ENCODE data around the gene PSMC1.
"Not testable (repeated sequence)": the region's sequence is repeated elsewhere in the genome, so short reads cannot be mapped to it uniquely, and the experiment has no call there.

The PSMC1 gene

GRCh38 chr14:90239139-90239538 lies 17.2 kb upstream of the PSMC1 start:
- no peak for TF ChIP-seq CTCF (IDR thresholded peaks at IDR 0.05)
- no peaks in the 10 kb centered on the region for H3K36me3 ChIP-seq
- peaks cover 28% of the 10 kb centered on the region for H3K9me3 ChIP-seq
- H3K4me3 ChIP-seq (ENCODE audit: low read depth in 1 of 2, low read length in 1 of 2): no peak overlapping the region
- peaks cover 6% of the 10 kb centered on the region for H3K27me3 ChIP-seq
- no peak overlapping the region for H3K27ac ChIP-seq
- peaks cover 0 to 6% of the 10 kb centered on the region in 2 experiments for H3K4me1 ChIP-seq (ENCODE audit: control insufficient read depth in 1 of 2, insufficient read depth in 1 of 2, low read depth in 1 of 2, low read length in 1 of 2)

GRCh38 chr14:90242444-90242843 lies 13.9 kb upstream of the PSMC1 start:
- peaks cover 28% of the 10 kb centered on the region for H3K9me3 ChIP-seq
- H3K36me3 ChIP-seq: no peaks in the 10 kb centered on the region
- H3K27ac ChIP-seq: no peak overlapping the region
- no peaks in the 10 kb centered on the region for H3K4me1 ChIP-seq (ENCODE audit: control insufficient read depth in 1 of 2, insufficient read depth in 1 of 2, low read depth in 1 of 2, low read length in 1 of 2)
- H3K27me3 ChIP-seq: peaks cover 6% of the 10 kb centered on the region
- no peak for TF ChIP-seq CTCF (IDR thresholded peaks at IDR 0.05)
- no peak overlapping the region for H3K4me3 ChIP-seq (ENCODE audit: low read depth in 1 of 2, low read length in 1 of 2)

GRCh38 chr14:90246936-90247335 lies 9.4 kb upstream of the PSMC1 start:
- no peak for TF ChIP-seq CTCF (IDR thresholded peaks at IDR 0.05)
- Histone ChIP-seq H3K4me3 (ENCODE audit: low read depth in 1 of 2, low read length in 1 of 2) (no peak overlapping the region), H3K36me3 (no peaks in the 10 kb centered on the region), H3K27ac (no peak overlapping the region), H3K4me1 (ENCODE audit: control insufficient read depth in 1 of 2, insufficient read depth in 1 of 2, low read depth in 1 of 2, low read length in 1 of 2) (no peaks in the 10 kb centered on the region), H3K27me3 (peaks cover 11% of the 10 kb centered on the region), H3K9me3 (peaks cover 4% of the 10 kb centered on the region)

- not testable (repeated sequence) for H3K4me1 ChIP-seq (ENCODE audit: control insufficient read depth in 1 of 2, insufficient read depth in 1 of 2, low read depth in 1 of 2, low read length in 1 of 2); H3K27ac ChIP-seq; H3K4me3 ChIP-seq (ENCODE audit: low read depth in 1 of 2, low read length in 1 of 2); H3K36me3 ChIP-seq; H3K9me3 ChIP-seq
- peaks cover 16% of the 10 kb centered on the region for H3K27me3 ChIP-seq
Observed at GRCh38 chr14:90247441-90247840, 8.9 kb upstream of the PSMC1 start.

GRCh38 chr14:90248594-90248993 lies 7.8 kb upstream of the PSMC1 start:
- no peak for TF ChIP-seq CTCF (IDR thresholded peaks at IDR 0.05)
- no peak overlapping the region for H3K27ac ChIP-seq
- no peaks in the 10 kb centered on the region for H3K4me1 ChIP-seq (ENCODE audit: control insufficient read depth in 1 of 2, insufficient read depth in 1 of 2, low read depth in 1 of 2, low read length in 1 of 2)
- H3K9me3 ChIP-seq: no peaks in the 10 kb centered on the region
- H3K36me3 ChIP-seq: no peaks in the 10 kb centered on the region
- no peak overlapping the region for H3K4me3 ChIP-seq (ENCODE audit: low read depth in 1 of 2, low read length in 1 of 2)
- peaks cover 27% of the 10 kb centered on the region for H3K27me3 ChIP-seq

- TF ChIP-seq CTCF (IDR thresholded peaks at IDR 0.05): no peak
- Histone ChIP-seq H3K4me1 (ENCODE audit: control insufficient read depth in 1 of 2, insufficient read depth in 1 of 2, low read depth in 1 of 2, low read length in 1 of 2) (peaks cover 20 to 22% of the 10 kb centered on the region in 2 experiments), H3K9me3 (no peaks in the 10 kb centered on the region), H3K27ac (no peak overlapping the region), H3K36me3 (peaks cover under 1% of the 10 kb centered on the region), H3K4me3 (ENCODE audit: low read depth in 1 of 2, low read length in 1 of 2) (no peak overlapping the region), H3K27me3 (peaks cover 38% of the 10 kb centered on the region)
Observed at GRCh38 chr14:90253826-90254225, 2.5 kb upstream of the PSMC1 start.
